HL-60/S4 (cell line): ENCODE data around the gene DAGLB.

Source experiments
- in situ Hi-C: fragments of 300-500 bp; cut with MboI; formaldehyde crosslinking; loops from 2 replicates; pipeline ENCODE4 v1.14.3; 2022; ENCODE audit warnings: low sequenced_read_pairs

DAGLB gene, protein sequence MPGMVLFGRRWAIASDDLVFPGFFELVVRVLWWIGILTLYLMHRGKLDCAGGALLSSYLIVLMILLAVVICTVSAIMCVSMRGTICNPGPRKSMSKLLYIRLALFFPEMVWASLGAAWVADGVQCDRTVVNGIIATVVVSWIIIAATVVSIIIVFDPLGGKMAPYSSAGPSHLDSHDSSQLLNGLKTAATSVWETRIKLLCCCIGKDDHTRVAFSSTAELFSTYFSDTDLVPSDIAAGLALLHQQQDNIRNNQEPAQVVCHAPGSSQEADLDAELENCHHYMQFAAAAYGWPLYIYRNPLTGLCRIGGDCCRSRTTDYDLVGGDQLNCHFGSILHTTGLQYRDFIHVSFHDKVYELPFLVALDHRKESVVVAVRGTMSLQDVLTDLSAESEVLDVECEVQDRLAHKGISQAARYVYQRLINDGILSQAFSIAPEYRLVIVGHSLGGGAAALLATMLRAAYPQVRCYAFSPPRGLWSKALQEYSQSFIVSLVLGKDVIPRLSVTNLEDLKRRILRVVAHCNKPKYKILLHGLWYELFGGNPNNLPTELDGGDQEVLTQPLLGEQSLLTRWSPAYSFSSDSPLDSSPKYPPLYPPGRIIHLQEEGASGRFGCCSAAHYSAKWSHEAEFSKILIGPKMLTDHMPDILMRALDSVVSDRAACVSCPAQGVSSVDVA

DNA sequence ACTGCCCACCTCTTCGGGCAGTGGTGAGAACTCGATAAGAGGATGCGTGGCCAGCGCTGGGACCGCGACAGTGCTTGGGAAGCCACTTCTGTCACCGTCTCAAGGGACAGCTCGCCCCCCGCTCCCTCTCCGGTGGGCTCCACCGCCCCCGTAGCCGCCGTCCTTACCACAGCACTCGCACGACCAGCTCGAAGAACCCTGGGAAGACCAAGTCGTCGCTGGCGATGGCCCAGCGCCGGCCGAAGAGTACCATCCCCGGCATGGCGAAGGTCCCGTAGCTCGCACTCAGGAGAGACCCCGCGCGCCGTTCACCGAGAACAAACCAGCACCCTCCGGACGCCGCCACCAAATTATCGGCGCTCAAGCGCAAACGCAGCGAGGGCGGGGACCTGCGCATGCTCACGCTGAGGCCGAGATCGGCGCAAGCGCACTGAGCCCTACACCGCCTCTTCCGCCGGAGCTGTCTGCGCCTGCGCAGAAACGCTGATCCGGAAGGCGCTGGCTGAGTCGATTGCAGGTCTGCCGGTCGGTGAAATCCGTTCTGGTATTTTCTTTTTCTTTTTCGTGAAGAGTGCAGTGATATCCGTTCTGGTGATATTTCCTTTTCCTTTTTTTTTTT lies at the start of gene DAGLB:
DAGLB (minus strand) TSS at position 374 of the 619 bp plus-strand sequence; CDS start at position 262, 112 bp downstream.
- in situ Hi-C loops, result no loop called here

DNA sequence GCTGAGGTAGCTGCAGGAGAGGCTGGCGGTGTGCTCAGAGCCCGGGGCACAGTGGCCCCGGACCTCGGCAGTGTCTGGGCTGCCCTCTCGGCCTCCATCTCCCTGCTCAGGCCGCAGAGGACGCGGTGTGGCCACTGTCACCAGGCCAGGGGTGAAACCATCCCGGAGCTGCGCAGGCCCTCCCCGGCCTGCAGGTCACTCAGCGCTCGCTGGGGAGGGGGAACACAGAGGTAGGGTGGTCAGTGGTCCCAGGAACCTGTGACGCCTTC lies 49.8 kb upstream of the DAGLB start:
- in situ Hi-C loops, result no loop called here

DNA sequence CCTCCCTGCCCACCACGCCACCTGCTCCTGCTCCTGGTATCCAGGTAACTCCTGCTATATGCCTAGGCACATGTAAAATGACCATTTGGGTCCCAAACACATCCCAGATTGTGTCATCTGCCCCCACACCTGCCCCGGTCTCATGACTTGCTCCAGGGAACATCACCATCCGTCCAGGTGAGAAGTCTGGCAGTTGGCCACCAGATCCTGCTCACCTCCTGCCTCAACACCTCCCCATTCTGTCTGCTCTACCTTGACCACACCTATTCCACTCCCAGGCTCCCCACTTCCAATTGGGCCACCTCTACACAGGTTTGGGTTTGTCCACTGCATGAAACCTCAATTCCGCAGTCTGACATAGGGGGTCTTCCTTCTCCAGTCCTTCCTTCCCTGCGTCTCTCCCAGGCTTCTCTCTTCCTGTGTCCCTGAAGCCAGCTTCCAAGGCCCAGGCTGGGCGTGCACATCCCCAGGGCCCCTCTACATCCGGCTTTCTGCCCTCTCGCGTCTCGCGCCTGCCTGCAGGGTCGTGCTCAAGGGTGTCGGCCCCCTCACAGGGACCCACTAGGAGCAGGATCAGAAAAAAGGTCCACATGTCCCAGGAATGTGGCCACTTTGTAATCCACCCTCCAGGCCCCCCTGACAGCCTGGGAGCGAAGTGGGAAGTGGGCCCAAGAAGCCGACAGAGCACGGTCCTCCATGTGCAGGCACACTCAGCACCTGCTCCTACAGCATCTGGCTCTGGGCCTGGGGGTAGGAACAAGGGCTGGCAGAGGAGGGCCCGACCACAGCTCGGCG lies 49.3 kb upstream of the DAGLB start:
- in situ Hi-C loops, result no loop called here

DNA sequence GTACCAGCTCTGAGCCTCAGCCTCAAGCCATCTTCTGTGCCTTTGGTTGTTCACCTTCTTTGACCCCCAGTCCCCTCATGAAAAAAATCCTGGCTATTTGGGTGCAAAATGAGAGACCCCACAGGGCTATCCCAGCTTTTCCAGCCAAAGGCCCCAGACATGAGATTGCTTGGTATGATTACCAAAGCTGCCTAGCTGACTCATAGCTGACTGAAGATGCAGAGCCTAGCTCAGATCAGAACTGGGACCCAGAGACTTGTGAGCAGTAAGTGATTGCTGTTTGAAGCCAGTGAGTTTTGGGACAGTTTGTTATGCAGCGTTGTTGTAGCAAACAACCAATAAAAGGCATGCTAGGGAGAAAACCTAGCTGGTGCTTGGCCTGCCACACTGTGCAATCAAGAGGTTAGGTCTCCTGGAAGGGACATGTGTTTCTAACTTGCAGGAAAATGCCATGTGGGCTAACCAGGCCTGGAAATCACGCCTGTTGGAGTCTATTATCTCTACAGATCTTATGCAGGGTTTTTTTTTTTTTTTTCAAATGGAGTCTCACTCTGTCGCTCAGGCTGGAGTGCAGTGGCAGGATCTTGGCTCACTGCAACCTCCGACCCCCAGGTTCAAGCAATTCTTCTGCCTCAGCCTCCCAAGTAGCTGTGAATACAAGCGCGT lies 48.0 kb upstream of the DAGLB start:
- in situ Hi-C loops, result no loop called here

DNA sequence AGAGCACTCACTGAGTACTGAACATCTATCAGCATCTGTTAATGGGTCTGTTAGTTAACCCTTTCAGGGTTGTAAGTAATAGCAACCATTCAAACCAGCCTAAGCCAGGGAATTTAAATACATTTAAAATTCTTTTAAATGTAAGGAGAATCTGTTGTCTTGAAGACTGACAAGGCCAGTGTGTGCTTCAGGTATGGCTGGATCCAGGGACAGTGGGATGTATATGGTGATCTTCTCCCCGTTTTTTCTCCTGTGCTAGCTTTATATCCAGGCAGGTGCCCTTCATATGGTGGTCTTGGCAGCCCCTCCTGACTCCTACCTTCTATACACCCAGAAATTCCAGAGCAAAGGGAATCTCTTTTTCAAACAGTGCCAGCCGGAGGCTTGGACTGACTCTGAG lies 46.6 kb upstream of the DAGLB start:
- in situ Hi-C loops, result no loop called here

DNA sequence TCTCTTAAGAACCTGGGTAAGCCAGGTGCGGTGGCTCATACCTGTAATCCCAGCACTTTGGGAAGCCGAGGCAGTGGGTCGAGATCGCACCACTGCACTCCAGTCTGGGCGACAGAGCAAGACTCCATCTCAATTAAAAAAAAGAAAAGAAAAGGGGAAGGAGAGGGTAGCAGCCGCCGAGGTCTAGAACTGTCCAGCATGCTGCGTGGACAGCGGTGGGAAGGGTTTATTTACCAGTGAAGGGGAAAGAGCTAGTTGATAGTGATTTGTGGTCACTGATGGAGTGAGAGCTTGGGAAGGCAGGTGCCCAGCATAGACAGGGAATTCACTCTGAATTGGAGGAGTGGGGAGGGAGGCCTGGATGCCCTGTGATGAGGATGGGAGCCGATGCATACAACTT lies 43.4 kb upstream of the DAGLB start:
- in situ Hi-C loops, result no loop called here

DNA sequence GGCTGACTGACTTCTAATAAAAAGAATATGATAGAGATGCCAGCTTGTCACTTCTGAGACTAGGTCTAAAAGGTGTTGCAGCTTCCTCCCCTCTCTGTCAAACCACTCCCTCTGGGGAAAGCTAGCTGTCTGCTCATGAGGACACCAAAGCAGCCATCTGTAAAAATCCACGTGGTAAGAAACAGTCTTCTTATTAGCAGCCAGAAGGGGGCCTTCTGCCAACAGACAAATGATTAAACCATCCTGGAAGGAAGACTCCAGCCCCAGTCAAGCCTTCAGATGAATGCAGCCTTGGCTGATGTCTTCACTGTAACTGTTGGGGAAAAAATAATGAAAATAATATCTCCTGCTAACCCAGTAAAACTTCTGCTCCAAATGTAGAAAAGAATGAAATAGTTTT lies 41.9 kb upstream of the DAGLB start:
- in situ Hi-C loops, result no loop called here

DNA sequence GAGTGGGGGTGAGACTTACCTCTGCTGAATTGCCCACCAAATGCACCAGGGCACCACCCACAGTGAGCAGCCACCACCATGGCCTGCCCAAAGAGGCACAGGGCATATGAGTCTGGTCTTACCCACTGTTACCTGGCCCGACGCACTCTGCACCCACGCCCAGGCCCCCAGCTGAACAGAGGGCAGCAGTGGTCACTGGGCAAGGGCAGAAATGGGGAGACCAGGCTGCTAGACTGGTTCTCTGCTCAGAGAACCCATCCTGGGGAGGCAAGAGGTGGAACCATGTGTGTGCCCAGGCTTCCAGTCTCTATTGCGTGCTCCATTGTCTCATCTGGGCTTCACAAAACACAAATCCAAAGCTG lies 39.4 kb upstream of the DAGLB start:
- in situ Hi-C loops, result no loop called here

DNA sequence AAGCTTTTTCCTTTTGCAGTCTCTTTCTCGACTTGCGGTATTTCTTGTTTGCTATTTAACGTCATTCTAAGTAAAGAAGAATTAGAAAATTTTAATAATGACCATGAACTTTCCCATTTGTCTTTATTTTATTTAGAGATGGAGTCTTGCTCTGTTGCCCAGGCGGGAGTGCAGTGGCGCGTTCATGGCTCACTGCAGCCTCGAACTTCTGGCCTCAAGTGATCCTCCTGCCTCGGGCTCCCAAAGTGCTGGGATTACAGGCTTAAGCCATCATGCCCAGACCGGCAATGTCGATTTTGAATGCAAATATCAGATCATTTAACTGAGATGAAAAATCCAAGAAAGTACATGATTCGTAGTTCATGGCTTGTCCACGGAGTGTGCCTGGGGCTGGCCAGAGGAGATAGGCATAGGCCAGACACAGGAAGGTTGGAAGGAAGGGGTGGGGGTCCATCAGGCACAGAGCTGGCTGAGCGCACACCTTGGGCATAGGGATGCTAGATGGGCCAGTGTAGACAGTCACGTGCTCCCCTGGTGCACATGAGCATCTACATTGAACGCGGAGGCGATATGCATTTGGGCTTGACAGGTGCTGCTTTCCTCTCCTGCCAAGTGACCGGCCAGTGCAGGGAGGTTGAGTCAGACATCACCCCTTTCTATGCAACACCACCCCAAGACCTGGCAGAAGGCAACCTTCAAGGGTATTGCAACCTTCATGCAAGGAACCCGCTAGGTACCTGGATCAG lies 38.9 kb upstream of the DAGLB start:
- in situ Hi-C loops, result no loop called here

DNA sequence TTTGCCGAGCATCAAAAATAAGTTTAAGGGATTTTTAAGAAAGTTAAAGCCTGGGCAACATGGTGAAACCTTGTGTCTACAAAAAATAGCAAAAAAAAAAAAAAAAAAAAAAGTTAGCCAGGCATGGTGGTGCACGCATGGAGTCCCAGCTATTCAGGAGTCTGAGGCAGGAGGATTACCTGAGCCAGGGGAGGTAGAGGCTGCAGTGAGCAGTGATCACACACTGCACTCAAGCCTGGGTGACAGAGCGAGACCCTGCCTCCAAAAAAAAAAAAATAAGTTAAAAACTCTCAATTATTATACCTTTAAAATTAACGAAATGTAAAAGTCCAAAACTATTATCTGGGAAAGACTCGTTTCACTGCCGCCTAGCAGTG lies 35.0 kb upstream of the DAGLB start:
- in situ Hi-C loops, result no loop called here

DNA sequence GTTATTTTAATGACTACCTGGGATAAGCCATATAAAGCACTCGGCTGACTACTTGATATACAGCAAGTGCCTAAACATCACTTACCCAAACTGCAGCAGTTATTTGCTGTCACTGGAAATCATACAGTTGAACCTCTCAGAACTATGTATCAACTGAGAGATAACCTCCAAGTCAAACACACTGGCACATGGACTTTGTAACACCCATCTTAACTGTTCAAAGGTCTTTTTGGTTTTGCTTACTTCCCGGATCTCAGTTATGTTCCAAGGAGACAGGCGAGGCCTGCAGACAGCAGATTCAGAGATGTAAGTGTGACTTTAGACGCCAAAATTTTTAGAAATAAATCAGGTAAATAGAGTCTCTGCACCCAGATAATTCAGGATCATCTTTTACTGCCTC lies 34.6 kb upstream of the DAGLB start:
- in situ Hi-C loops, result no loop called here

DNA sequence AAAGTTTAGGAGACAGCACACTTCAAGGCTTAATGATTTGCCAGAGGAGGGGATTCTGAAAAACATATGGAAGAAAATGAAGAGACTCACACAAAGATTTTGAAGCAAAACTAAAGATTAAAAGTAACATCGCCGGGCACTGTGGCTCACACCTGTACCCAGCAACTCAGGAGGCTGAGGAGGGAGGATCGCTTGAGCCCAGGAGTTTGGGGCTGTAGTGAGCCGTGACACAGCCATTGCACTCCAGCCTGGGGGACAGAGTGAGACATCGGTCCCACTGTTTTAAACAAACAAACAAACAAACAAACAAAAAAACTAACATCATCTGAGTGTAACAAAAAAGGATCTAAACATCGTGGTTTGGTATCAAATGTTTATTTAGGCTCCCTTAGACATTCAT lies 33.7 kb upstream of the DAGLB start:
- in situ Hi-C loops, result no loop called here

DNA sequence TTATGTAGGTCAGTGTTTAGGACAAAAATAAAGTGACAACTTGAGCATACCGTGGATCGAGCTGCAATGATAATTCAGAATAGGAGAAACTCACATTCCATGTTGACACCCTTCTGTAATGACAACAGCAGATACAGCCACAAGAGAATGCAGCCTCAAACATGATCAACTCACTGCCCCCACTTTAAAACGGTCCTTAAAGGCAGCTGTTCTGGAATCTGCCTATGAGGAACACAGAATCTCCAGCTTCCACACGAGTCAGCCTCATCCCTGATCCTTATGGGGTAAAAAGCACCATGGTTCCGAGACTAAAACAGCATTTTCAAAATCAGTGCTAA lies 32.5 kb upstream of the DAGLB start:
- in situ Hi-C loops, result no loop called here

DNA sequence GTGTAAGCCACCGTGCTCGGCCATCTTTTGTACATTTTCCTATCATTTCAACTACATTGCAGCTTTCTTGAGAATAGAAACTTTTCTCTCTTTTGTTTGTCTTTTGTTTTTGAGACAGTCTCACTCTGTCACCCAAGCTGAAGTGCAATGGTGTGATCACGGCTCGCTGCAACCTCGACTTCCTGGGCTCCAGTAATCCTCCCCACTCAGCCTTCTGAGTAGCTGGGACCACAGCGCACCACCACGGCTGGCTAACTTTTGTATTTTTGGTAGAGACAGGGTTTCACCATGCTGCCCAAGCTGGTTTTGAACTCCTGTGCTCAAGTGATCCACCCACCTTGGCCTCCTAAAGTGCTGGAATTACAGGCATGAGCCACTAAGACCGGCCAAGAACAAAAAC lies 31.3 kb upstream of the DAGLB start:
- in situ Hi-C loops, result no loop called here

DNA sequence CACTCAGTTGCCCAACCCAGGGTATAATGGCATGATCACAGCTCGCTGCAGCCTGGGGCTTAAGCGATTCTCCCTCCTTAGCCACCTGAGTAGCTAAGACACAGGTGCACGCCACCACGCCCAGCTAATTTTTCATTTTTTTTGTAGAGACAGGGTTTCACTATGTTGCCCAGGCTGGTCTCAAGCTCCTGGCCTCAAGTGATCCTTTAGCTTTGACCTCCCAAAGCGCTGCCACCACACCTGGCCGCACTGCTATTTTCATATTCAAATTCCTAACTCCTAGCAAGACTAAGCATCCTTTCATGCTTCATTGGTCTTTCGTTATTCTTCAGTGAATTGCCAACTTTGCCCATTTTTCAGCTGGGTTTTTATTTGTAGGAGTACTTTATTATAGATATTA lies 30.4 kb upstream of the DAGLB start:
- in situ Hi-C loops, result no loop called here

DNA sequence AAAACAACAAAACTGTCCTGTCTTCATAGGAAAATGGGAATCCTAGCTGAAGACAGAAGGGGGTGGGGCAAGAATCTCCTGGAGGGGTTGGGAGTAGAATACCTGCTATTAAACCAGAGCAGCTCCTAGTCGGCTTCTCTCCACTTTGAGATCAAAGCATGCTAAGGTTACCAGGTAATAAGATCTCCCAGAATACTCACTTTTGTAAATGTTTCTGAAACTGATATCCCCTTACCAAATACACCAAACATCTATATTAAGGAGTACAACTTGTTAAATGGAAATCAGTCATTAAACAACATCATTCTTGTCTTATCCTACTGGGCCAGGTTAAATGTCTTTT lies 29.5 kb upstream of the DAGLB start:
- in situ Hi-C loops, result no loop called here

DNA sequence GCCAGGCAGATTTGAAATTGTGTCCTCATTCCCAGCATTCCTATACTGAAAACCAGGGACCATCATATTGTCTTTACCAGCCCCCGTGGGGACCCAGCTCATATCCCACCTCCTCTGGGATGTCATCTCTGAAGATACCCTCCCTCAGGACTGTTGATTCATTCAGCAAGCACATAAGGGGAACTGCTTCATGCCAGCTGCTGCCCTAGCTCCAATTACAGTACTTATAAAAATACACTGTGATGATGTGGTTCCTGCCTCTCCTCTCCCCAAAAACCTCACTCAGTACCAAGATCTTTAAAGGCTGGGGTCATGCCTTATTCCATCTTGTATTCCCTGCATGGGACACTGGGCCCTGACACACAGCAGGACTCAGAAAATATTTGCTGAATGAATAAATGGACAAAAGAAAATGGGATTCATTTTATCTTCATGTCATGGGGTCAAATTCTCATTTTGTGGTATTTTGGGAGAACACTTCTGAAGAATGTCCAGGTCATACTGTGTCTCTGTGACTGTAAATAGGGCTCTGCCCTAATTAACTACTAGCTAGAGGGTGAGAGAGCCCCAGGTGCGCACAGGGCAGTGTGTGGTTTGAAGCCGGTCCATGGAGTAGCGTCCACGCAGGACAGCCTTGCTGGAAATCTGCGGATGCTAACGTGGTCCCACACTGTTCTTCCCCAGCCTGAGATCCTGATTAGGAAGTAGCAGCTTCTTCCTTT lies 29.0 kb upstream of the DAGLB start:
- in situ Hi-C loops, result no loop called here

DNA sequence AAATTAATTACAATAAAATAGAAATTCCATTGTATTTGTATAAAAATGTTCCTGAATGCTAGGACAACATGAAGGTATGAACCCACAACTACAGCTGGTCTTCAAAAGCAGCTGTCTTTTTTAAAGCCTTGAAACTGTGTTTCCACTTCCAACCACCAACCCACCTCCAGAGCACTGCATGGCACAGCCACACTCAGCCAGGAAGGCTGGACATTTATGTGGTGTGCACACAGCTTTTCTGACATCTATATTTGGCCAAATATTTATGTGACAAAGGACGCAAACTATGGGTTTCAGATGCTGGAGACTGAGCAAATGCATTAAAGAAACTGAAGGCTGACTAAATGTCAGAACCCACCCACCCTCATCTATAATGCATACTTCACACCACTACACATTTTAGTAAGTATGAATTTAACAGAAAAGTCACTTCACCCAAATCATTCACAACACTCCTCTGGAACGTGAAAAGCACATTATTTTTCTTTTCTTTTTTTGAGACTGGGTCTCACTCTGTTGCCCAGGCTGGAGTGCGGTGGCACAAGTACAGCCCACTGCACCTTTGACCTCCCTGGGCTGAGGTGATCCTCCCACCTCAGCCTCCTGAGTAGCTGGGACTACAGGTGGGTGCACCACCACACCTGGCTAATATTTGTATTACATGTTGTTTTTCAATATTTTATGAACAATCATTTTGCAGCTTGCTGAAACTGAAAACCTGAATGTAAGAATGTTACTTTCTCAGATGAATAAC lies 27.9 kb upstream of the DAGLB start:
- in situ Hi-C loops, result no loop called here

DNA sequence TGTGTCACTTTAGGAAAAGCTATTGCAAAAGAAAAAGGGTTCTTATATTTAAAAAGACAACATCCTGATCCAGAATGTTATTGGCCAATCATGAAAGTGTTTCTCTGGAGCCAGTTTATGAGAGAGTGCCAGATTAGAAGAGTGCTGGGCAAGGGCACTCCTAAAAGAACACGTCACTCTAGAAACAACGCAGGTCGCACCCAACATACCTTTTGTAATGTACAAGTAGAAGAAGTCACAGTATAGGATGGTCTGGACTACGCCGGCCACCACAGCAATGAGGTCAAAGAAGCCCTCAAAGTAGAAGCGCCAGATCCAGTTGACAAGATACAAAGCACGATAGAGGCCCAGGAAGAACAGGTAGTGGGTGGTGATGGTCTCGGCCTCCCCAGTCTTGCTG lies 18.1 kb upstream of the DAGLB start:
- in situ Hi-C loops, result no loop called here
